ENCODE measurements around the gene BLCAP.

The BLCAP gene

GRCh38 chr20:37524859-37525708 is 2.6 kb downstream of the BLCAP start:
- Histone ChIP-seq H3K27ac (ENCODE audit: low read depth, low read length) (peak overlapping the region; percentile 13), H3K4me1 (ENCODE audit: control insufficient read depth in 1 of 2, insufficient read depth in 2 of 2, low read length in 2 of 2) (peaks cover 45 to 50% of the 10 kb centered on the region in 2 donors), H3K4me3 (ENCODE audit: low read depth in 1 of 2, low read length in 2 of 2) (peak overlapping the region; percentile 96 to 99), H3K9ac (ENCODE audit: low read depth in 1 of 2, low read length in 2 of 2) (no peak overlapping the region), H3K9me3 (ENCODE audit: control insufficient read depth in 1 of 2, low read length in 2 of 2) (no peaks in the 10 kb centered on the region), H3K27me3 (ENCODE audit: control insufficient read depth in 1 of 2, insufficient read depth in 2 of 2, low read length in 2 of 2) (no peaks in the 10 kb centered on the region), H3K36me3 (ENCODE audit: control insufficient read depth in 1 of 2, insufficient read depth in 2 of 2, low read length in 2 of 2) (peaks cover 5 to 12% of the 10 kb centered on the region in 2 donors)

- no peak overlapping the region for H3K27ac ChIP-seq (ENCODE audit: low read depth, low read length)
- H3K4me3 ChIP-seq (ENCODE audit: low read depth in 1 of 2, low read length in 2 of 2): peak overlapping the region; percentile 13 to 96
- H3K9me3 ChIP-seq (ENCODE audit: control insufficient read depth in 1 of 2, low read length in 2 of 2): no peaks in the 10 kb centered on the region
- peaks cover 42 to 50% of the 10 kb centered on the region in 2 donors for H3K4me1 ChIP-seq (ENCODE audit: control insufficient read depth in 1 of 2, insufficient read depth in 2 of 2, low read length in 2 of 2)
- no peaks in the 10 kb centered on the region for H3K27me3 ChIP-seq (ENCODE audit: control insufficient read depth in 1 of 2, insufficient read depth in 2 of 2, low read length in 2 of 2)
- H3K9ac ChIP-seq (ENCODE audit: low read depth in 1 of 2, low read length in 2 of 2): peak overlapping the region in 1 of 2 donors; percentile 22
- H3K36me3 ChIP-seq (ENCODE audit: control insufficient read depth in 1 of 2, insufficient read depth in 2 of 2, low read length in 2 of 2): peaks cover 5 to 19% of the 10 kb centered on the region in 2 donors
Measured at GRCh38 chr20:37523911-37524700, 3.6 kb downstream of the BLCAP start.

- no peak overlapping the region for H3K4me3 ChIP-seq (ENCODE audit: low read depth in 1 of 2, low read length in 2 of 2)
- no peak overlapping the region for H3K27ac ChIP-seq (ENCODE audit: low read depth, low read length)
- no peaks in the 10 kb centered on the region for H3K9me3 ChIP-seq (ENCODE audit: control insufficient read depth in 1 of 2, low read length in 2 of 2)
- peaks cover 13 to 30% of the 10 kb centered on the region in 2 donors for H3K36me3 ChIP-seq (ENCODE audit: control insufficient read depth in 1 of 2, insufficient read depth in 2 of 2, low read length in 2 of 2)
- no peaks in the 10 kb centered on the region for H3K27me3 ChIP-seq (ENCODE audit: control insufficient read depth in 1 of 2, insufficient read depth in 2 of 2, low read length in 2 of 2)
- peaks cover 33 to 42% of the 10 kb centered on the region in 2 donors for H3K4me1 ChIP-seq (ENCODE audit: control insufficient read depth in 1 of 2, insufficient read depth in 2 of 2, low read length in 2 of 2)
- H3K9ac ChIP-seq (ENCODE audit: low read depth in 1 of 2, low read length in 2 of 2): no peak overlapping the region
Measured at GRCh38 chr20:37523012-37523391, 4.7 kb downstream of the BLCAP start.

DNA sequence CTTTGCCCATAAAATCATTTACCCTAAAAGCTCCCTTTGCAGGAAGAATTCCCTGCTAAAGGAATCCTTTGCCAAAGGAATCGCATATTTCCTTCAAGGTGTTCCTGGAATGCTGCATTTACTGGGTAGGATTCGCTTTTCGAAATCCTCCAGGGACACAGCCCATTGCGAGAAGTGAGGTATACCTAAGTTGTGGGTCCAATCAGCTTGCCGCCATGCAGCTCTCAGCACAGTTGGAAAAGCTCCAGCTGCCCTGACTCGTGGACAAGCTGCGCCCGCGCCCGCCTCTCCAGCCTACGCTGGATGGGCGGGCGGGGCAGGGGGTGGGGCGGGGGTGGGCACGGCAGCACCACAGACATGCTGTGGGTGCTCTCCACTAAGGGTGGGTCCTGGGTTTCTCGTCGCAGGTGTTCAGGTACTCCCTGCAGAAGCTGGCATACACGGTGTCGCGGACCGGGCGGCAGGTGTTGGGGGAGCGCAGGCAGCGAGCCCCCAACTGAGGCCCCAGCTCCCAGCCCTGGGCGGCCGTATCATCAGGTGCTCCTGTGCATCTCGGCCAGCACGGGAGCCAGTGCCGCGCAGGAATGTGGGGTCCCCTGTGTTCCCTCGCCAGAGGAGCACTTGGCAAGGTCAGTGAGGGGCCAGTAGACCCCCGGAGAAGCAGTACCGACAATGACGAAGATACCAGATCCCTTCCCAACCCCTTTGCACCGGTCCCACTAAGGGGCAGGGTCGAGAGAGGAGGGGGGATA is 5.2 kb downstream of the BLCAP start:
- Histone ChIP-seq H3K9ac (ENCODE audit: low read depth in 1 of 2, low read length in 2 of 2) (no peak overlapping the region), H3K9me3 (ENCODE audit: control insufficient read depth in 1 of 2, low read length in 2 of 2) (no peaks in the 10 kb centered on the region), H3K4me1 (ENCODE audit: control insufficient read depth in 1 of 2, insufficient read depth in 2 of 2, low read length in 2 of 2) (peaks cover 33 to 42% of the 10 kb centered on the region in 2 donors), H3K27me3 (ENCODE audit: control insufficient read depth in 1 of 2, insufficient read depth in 2 of 2, low read length in 2 of 2) (no peaks in the 10 kb centered on the region), H3K4me3 (ENCODE audit: low read depth in 1 of 2, low read length in 2 of 2) (no peak overlapping the region), H3K27ac (ENCODE audit: low read depth, low read length) (no peak overlapping the region), H3K36me3 (ENCODE audit: control insufficient read depth in 1 of 2, insufficient read depth in 2 of 2, low read length in 2 of 2) (peaks cover 18 to 35% of the 10 kb centered on the region in 2 donors)

DNA sequence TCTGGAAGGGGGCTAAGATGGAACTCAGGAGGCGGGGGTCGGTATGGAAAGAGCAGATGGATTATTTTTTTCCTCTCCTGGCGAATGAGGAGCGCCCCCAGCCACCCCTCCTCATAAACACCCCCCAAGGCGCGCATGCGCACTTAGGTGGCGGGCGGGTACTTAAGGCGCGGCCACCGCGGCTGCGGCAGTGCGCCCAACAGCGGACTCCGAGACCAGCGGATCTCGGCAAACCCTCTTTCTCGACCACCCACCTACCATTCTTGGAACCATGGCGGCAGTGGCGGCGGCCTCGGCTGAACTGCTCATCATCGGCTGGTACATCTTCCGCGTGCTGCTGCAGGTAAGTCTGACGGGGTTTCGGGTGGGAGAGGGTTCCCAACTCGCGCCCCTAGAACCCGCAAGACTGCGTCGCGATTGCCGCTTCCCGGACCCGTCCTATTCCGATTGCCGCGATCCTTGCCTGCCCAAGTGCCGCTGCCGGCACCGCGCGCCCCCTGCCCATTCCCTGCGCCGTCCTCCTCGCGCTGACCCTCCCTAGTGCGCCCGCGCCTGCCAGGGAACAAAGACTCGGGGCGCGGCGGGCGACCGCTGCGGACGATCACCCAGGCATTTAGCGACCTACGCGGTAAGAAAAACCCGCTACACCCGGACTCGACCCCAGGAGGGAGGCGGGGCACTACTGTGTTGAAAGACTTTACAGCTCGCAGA is 6.5 kb downstream of the BLCAP start, which contains the start of gene NNAT:
Gene NNAT (plus strand): TSS at position 190 of the 711 bp plus-strand sequence. CDS start 82 bp downstream, at position 272.
- no peaks in the 10 kb centered on the region for H3K9me3 ChIP-seq (ENCODE audit: control insufficient read depth in 1 of 2, low read length in 2 of 2)
- H3K27ac ChIP-seq (ENCODE audit: low read depth, low read length): no peak within 1 kb of the TSS
- no peak within 1 kb of the TSS for H3K9ac ChIP-seq (ENCODE audit: low read depth in 1 of 2, low read length in 2 of 2)
- H3K27me3 ChIP-seq (ENCODE audit: control insufficient read depth in 1 of 2, insufficient read depth in 2 of 2, low read length in 2 of 2): no peaks in the 10 kb centered on the region
- H3K4me3 ChIP-seq (ENCODE audit: low read depth in 1 of 2, low read length in 2 of 2): no peak within 1 kb of the TSS
- peaks cover 30 to 41% of the 10 kb centered on the region in 2 donors for H3K4me1 ChIP-seq (ENCODE audit: control insufficient read depth in 1 of 2, insufficient read depth in 2 of 2, low read length in 2 of 2)
- peaks cover 20 to 41% of the 10 kb centered on the region in 2 donors for H3K36me3 ChIP-seq (ENCODE audit: control insufficient read depth in 1 of 2, insufficient read depth in 2 of 2, low read length in 2 of 2)

- H3K9me3 ChIP-seq (ENCODE audit: control insufficient read depth in 1 of 2, low read length in 2 of 2): no peaks in the 10 kb centered on the region
- H3K36me3 ChIP-seq (ENCODE audit: control insufficient read depth in 1 of 2, insufficient read depth in 2 of 2, low read length in 2 of 2): peaks cover 20 to 47% of the 10 kb centered on the region in 2 donors
- H3K27me3 ChIP-seq (ENCODE audit: control insufficient read depth in 1 of 2, insufficient read depth in 2 of 2, low read length in 2 of 2): no peaks in the 10 kb centered on the region
- peaks cover 23 to 34% of the 10 kb centered on the region in 2 donors for H3K4me1 ChIP-seq (ENCODE audit: control insufficient read depth in 1 of 2, insufficient read depth in 2 of 2, low read length in 2 of 2)
- H3K27ac ChIP-seq (ENCODE audit: low read depth, low read length): no peak overlapping the region
- H3K9ac ChIP-seq (ENCODE audit: low read depth in 1 of 2, low read length in 2 of 2): no peak overlapping the region
- no peak overlapping the region for H3K4me3 ChIP-seq (ENCODE audit: low read depth in 1 of 2, low read length in 2 of 2)
Measured at GRCh38 chr20:37520419-37520955, 7.2 kb downstream of the BLCAP start.

DNA sequence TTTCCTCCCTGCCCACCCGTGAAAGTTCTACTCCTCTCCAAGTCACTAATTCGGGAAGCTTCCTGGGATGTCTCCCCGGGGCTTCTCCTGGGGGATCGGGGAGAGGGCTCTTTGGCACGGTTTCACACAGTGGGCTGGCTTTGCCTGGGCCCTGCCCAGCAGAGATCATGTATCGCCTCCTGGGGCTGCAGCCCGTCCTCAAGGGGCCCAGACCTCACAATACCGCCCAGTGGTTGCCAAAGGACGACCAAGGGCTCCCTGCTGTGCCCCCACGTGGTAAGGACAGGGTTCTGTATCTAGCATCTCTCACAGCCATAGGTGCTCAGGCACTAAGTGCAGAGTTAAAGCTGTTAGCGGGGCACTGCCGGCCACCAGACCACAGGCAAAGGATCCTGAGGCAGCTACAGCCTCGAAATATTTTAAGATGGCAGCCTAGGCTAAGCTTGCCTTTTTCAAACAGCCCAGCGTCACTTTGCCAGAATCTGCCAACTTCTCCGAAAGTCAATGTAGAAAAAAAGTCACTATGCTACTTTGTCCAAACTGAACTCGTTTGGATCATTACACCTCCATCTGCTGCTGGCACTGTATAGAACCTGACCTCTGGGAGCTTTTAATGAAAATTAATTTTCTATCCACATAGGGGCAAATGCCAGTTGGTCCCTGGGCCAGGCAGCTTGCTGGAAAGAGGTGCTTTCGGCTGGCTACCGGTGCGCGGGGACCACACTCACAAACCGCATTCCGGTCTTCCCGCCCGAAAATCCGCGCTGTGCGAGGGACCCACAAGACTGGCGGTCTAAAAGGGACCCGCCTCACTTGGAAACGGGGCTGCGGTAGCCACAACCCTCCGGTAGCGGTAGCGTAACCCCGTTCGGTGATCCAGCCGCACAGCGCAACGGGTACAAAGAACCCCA is 7.9 kb downstream of the BLCAP start:
- peaks cover 16 to 27% of the 10 kb centered on the region in 2 donors for H3K4me1 ChIP-seq (ENCODE audit: control insufficient read depth in 1 of 2, insufficient read depth in 2 of 2, low read length in 2 of 2)
- no peaks in the 10 kb centered on the region for H3K27me3 ChIP-seq (ENCODE audit: control insufficient read depth in 1 of 2, insufficient read depth in 2 of 2, low read length in 2 of 2)
- no peak overlapping the region for H3K4me3 ChIP-seq (ENCODE audit: low read depth in 1 of 2, low read length in 2 of 2)
- H3K36me3 ChIP-seq (ENCODE audit: control insufficient read depth in 1 of 2, insufficient read depth in 2 of 2, low read length in 2 of 2): peaks cover 25 to 52% of the 10 kb centered on the region in 2 donors
- no peaks in the 10 kb centered on the region for H3K9me3 ChIP-seq (ENCODE audit: control insufficient read depth in 1 of 2, low read length in 2 of 2)
- no peak overlapping the region for H3K9ac ChIP-seq (ENCODE audit: low read depth in 1 of 2, low read length in 2 of 2)
- no peak overlapping the region for H3K27ac ChIP-seq (ENCODE audit: low read depth, low read length)

- Histone ChIP-seq H3K4me1 (ENCODE audit: control insufficient read depth in 1 of 2, insufficient read depth in 2 of 2, low read length in 2 of 2) (peaks cover 7 to 18% of the 10 kb centered on the region in 2 donors), H3K27ac (ENCODE audit: low read depth, low read length) (no peak overlapping the region), H3K4me3 (ENCODE audit: low read depth in 1 of 2, low read length in 2 of 2) (no peak overlapping the region), H3K9ac (ENCODE audit: low read depth in 1 of 2, low read length in 2 of 2) (no peak overlapping the region), H3K9me3 (ENCODE audit: control insufficient read depth in 1 of 2, low read length in 2 of 2) (no peaks in the 10 kb centered on the region), H3K27me3 (ENCODE audit: control insufficient read depth in 1 of 2, insufficient read depth in 2 of 2, low read length in 2 of 2) (no peaks in the 10 kb centered on the region), H3K36me3 (ENCODE audit: control insufficient read depth in 1 of 2, insufficient read depth in 2 of 2, low read length in 2 of 2) (peaks cover 27 to 60% of the 10 kb centered on the region in 2 donors)
Measured at GRCh38 chr20:37518606-37519507, 8.8 kb downstream of the BLCAP start.

Measured in duodenal mucosa (tissue), 2 donors.